H1 (cell line): ENCODE measurements around the gene TAC1. TPM values are rescaled to one million over a fixed set of nuclear protein-coding genes. Genes with fewer than 3 reads are reported as not detected.

ENCODE experiments used
- ASH2L ChIP-seq: fragments of 200-600, 300-600 bp; sonication (generic); IDR thresholded peaks from one replicate; pipeline ENCODE4 v1.7.1; 2017; ENCODE audit warnings: low read length
- BRCA1 ChIP-seq: IDR thresholded peaks from 2 replicates; pipeline ENCODE4 v1.6.1; 2012; ENCODE audit warnings: low read depth, low read length, improper control_type of control experiment
- CBX5 ChIP-seq: fragments of 300-800, 300-1000 bp; sonication (generic); IDR thresholded peaks from 2 replicates; pipeline ENCODE4 v1.7.1; 2016; ENCODE audit warnings: antibody characterized with exemption, low read length, low read depth
- CEBPB ChIP-seq: IDR thresholded peaks from 2 replicates; pipeline ENCODE4 v1.6.1; 2012; ENCODE audit warnings: low read depth, low read length
- EGR1 ChIP-seq: IDR thresholded peaks from 2 replicates; pipeline ENCODE4 v1.6.1; 2011; ENCODE audit warnings: low read depth, low read length, borderline replicate concordance
- HDAC2 ChIP-seq, 2 experiments: fragments of 300-600 bp in 1 of 2; sonication (generic) in 1 of 2; IDR thresholded peaks; 2 replicates each; pipeline ENCODE4 v1.6.1; 2011 to 2012; ENCODE audit warnings: low read depth in 2 of 2, low read length in 2 of 2, mild to moderate bottlenecking in 2 of 2, moderate library complexity in 2 of 2, borderline replicate concordance in 1 of 2, inconsistent platforms in 1 of 2
- KDM4A ChIP-seq: IDR thresholded peaks from one replicate; pipeline ENCODE4 v1.7.1; 2012; ENCODE audit warnings: low read depth, mild to moderate bottlenecking, moderate library complexity, low read length, inconsistent platforms; ENCODE audit not compliant: severe bottlenecking
- KDM5A ChIP-seq: fragments of 200-600 bp; IDR thresholded peaks from 2 replicates; pipeline ENCODE4 v1.7.1; 2012; ENCODE audit warnings: mild to moderate bottlenecking, low read length, inconsistent platforms, mixed read lengths
- MAFK ChIP-seq: IDR thresholded peaks from 2 replicates; pipeline ENCODE4 v1.6.1; 2012; ENCODE audit warnings: low read depth, mild to moderate bottlenecking, improper control_type of control experiment, low read length
- SIRT6 ChIP-seq: IDR thresholded peaks from one replicate; pipeline ENCODE4 v1.7.1; 2012; ENCODE audit warnings: low read length, inconsistent platforms
- SIX5 ChIP-seq: IDR thresholded peaks from 2 replicates; pipeline ENCODE4 v1.6.1; 2011; ENCODE audit warnings: mild to moderate bottlenecking, low read depth, low read length
- SRF ChIP-seq: IDR thresholded peaks from 2 replicates; pipeline ENCODE4 v1.6.1; 2011; ENCODE audit warnings: mild to moderate bottlenecking, low read depth, low read length, moderate library complexity
- TAF7 ChIP-seq: optimal IDR thresholded peaks from 2 replicates; pipeline ENCODE3; 2011; ENCODE audit warnings: low read depth, mild to moderate bottlenecking, inconsistent platforms, low read length, moderate library complexity, borderline replicate concordance
- polyA plus RNA-seq, 7 experiments: library from polyadenylated mRNA; depleted of rRNA in 3 of 7; stranded (reverse) in 5 of 7; unstranded in 2 of 7; fragments of >200 nt in 5 of 7; fragments of 200-250 nt in 2 of 7; gene quantifications; 1 replicate in 5 of 7; 2 replicates in 1 of 7; 4 replicates in 1 of 7; pipeline versions ENCODE4 v1.2.1 to v1.2.3, GENCODE V29; 2011 to 2013; ENCODE audit warnings: missing spikeins in 2 of 7, mixed read lengths in 2 of 7
- total RNA-seq: library from RNA; stranded (reverse); fragmentation: NEBNext Ultra II Directional; extraction: Animal tissue kit (Norgen Biotek cat#: 25700); gene quantifications from 2 replicates; pipeline ENCODE4 v1.2.1, GENCODE V29; 2021
- TF ChIP-seq, protein P1 (sequence below): IDR thresholded peaks from 2 replicates; pipeline ENCODE4 v1.6.1; 2011; ENCODE audit warnings: low read length, improper control_type of control experiment
- TF ChIP-seq, protein P2 (sequence below): IDR thresholded peaks from 2 replicates; pipeline ENCODE4 v1.6.1; 2011; ENCODE audit warnings: low read depth, mild to moderate bottlenecking, low read length; ENCODE audit not compliant: insufficient read depth
- TF ChIP-seq, protein P3 (sequence below): IDR thresholded peaks from 2 replicates; pipeline ENCODE4 v1.6.1; 2012; ENCODE audit warnings: low read length, inconsistent platforms
- TF ChIP-seq, protein P4 (sequence below): IDR thresholded peaks from 2 replicates; pipeline ENCODE4 v1.6.1; 2012; ENCODE audit warnings: inconsistent platforms
- TF ChIP-seq, protein P5 (sequence below): IDR thresholded peaks from 2 replicates; pipeline ENCODE4 v1.6.1; 2012; ENCODE audit warnings: inconsistent platforms

Gene TAC1
- total and polyA plus RNA-seq, 2 of the 8 experiments (the other 6 are each of a cell fraction or from before 2014, with no cell fraction given) = 1.7 to 4.3 TPM

DNA sequence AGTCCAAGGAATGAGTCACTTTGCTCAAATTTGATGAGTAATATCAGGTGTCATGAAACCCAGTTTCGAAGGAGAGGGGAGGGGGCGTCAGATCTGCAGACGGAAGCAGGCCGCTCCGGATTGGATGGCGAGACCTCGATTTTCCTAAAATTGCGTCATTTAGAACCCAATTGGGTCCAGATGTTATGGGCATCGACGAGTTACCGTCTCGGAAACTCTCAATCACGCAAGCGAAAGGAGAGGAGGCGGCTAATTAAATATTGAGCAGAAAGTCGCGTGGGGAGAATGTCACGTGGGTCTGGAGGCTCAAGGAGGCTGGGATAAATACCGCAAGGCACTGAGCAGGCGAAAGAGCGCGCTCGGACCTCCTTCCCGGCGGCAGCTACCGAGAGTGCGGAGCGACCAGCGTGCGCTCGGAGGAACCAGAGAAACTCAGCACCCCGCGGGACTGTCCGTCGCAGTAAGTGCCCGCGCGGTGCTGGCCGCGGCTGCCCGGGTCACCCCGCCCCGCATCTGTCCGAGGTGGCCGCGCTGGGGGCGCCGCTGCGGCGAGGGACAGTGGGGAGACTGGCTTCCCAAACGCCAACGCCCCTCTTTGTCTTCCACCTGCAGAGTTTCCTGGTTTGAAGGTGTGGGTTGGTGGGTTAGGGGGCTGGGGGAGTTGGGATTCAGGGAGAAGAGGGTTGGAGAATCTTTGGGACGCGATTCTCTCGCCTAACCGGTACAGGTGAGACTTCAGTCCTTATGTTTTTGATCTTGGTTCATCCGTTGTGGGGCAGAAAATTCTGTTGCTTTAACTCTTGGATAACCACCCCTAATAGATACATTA, at the start of gene TAC1 (continued):
- no peak for TF ChIP-seq SIRT6
- TF ChIP-seq MAFK = 0 out of 2 replicates have a peak, but pooled peaks have one; percentile 3
- TF ChIP-seq, protein P1, sequence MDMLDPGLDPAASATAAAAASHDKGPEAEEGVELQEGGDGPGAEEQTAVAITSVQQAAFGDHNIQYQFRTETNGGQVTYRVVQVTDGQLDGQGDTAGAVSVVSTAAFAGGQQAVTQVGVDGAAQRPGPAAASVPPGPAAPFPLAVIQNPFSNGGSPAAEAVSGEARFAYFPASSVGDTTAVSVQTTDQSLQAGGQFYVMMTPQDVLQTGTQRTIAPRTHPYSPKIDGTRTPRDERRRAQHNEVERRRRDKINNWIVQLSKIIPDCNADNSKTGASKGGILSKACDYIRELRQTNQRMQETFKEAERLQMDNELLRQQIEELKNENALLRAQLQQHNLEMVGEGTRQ = peak; percentile 61
- no peak for TF ChIP-seq TAF7
- TF ChIP-seq, protein P2, sequence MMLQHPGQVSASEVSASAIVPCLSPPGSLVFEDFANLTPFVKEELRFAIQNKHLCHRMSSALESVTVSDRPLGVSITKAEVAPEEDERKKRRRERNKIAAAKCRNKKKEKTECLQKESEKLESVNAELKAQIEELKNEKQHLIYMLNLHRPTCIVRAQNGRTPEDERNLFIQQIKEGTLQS = peak; percentile 57
- TF ChIP-seq KDM4A = peak; percentile 75
- TF ChIP-seq, protein P3, sequence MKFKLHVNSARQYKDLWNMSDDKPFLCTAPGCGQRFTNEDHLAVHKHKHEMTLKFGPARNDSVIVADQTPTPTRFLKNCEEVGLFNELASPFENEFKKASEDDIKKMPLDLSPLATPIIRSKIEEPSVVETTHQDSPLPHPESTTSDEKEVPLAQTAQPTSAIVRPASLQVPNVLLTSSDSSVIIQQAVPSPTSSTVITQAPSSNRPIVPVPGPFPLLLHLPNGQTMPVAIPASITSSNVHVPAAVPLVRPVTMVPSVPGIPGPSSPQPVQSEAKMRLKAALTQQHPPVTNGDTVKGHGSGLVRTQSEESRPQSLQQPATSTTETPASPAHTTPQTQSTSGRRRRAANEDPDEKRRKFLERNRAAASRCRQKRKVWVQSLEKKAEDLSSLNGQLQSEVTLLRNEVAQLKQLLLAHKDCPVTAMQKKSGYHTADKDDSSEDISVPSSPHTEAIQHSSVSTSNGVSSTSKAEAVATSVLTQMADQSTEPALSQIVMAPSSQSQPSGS = 0 out of 2 replicates have a peak, but pooled peaks have one; percentile 61
- no peak for TF ChIP-seq EGR1
- peak; percentile 87 for TF ChIP-seq CEBPB
- TF ChIP-seq KDM5A = no peak
- TF ChIP-seq HDAC2 (IDR thresholded peaks at IDR 0.05; ENCODE audit: borderline replicate concordance in 1 of 2, low read depth in 2 of 2, low read length in 2 of 2) = 0 out of 4 replicates have a peak, but pooled peaks of 1 of the 2 experiments have one; percentile 68
- no peak for TF ChIP-seq CBX5
- TF ChIP-seq, protein P4, sequence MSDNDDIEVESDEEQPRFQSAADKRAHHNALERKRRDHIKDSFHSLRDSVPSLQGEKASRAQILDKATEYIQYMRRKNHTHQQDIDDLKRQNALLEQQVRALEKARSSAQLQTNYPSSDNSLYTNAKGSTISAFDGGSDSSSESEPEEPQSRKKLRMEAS = peak; percentile 80
- TF ChIP-seq SIX5 = no peak
- no peak for TF ChIP-seq SRF
- TF ChIP-seq, protein P5, sequence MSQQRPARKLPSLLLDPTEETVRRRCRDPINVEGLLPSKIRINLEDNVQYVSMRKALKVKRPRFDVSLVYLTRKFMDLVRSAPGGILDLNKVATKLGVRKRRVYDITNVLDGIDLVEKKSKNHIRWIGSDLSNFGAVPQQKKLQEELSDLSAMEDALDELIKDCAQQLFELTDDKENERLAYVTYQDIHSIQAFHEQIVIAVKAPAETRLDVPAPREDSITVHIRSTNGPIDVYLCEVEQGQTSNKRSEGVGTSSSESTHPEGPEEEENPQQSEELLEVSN = peak; percentile 74; the same call in 1 of the 2 replicates
- TF ChIP-seq BRCA1 = no peak
- TF ChIP-seq ASH2L = peak; percentile 74
- TF ChIP-seq, all 59 proteins: peak for 17
